DND-41 (cell line): ENCODE data around the gene AGO4.

Experiments
- ATAC-seq: fragments of 200-7000 bp; cut with Tn5 transposase; 3 replicates; pipeline ENCODE4 v1.9.1; 2021; ENCODE audit warnings: low read depth; ENCODE audit not compliant: insufficient read depth
- DNase-seq: peaks from one replicate; pipeline ENCODE4 v3.0.0-alpha.2; 2020
- H2AFZ ChIP-seq: 2 replicates; pipeline ENCODE4 v1.6.0; 2012; ENCODE audit warnings: low read depth, low read length
- H3K27ac ChIP-seq: 2 replicates; pipeline ENCODE4 v1.5.1; 2012; ENCODE audit warnings: low read length, inconsistent platforms
- H3K27me3 ChIP-seq: fragments of 200-600 bp; sonication (generic); 2 replicates; pipeline ENCODE4 v1.6.0; 2012; ENCODE audit warnings: low read length, mild to moderate bottlenecking, inconsistent platforms; ENCODE audit not compliant: insufficient read depth, poor library complexity
- H3K36me3 ChIP-seq: 2 replicates; pipeline ENCODE4 v1.5.1; 2012; ENCODE audit warnings: low read length, inconsistent platforms; ENCODE audit not compliant: insufficient read depth
- H3K4me1 ChIP-seq: 2 replicates; pipeline ENCODE4 v1.5.1; 2012; ENCODE audit warnings: mild to moderate bottlenecking, low read length; ENCODE audit not compliant: insufficient read depth
- H3K4me2 ChIP-seq: 2 replicates; pipeline ENCODE4 v1.6.0; 2012; ENCODE audit warnings: mild to moderate bottlenecking, moderate library complexity, low read length, inconsistent platforms; ENCODE audit not compliant: insufficient read depth
- H3K4me3 ChIP-seq, 2 experiments: fragments of 200-600 bp in 1 of 2; shearing (Covaris generic) in 1 of 2; 2 replicates each; pipeline ENCODE4 v1.5.1; 2012 to 2016; ENCODE audit warnings: inconsistent platforms in 2 of 2, low read length in 2 of 2, mild to moderate bottlenecking in 2 of 2, low read depth in 1 of 2, moderate library complexity in 1 of 2
- H3K79me2 ChIP-seq: 2 replicates; pipeline ENCODE4 v1.6.0; 2012; ENCODE audit warnings: low read length, inconsistent platforms; ENCODE audit not compliant: insufficient read depth
- H3K9ac ChIP-seq: 2 replicates; pipeline ENCODE4 v1.6.0; 2012; ENCODE audit warnings: low read depth, mild to moderate bottlenecking, inconsistent platforms, low read length, moderate library complexity
- H3K9me3 ChIP-seq: 2 replicates; pipeline ENCODE4 v1.5.1; 2012; ENCODE audit warnings: low read length, moderate library complexity, mild to moderate bottlenecking, inconsistent platforms; ENCODE audit not compliant: insufficient read depth, severe bottlenecking
- H4K20me1 ChIP-seq: 2 replicates; pipeline ENCODE4 v1.6.0; 2012; ENCODE audit warnings: low read length; ENCODE audit not compliant: insufficient read depth
- CTCF ChIP-seq: IDR thresholded peaks from 2 replicates; pipeline ENCODE4 v1.5.1; 2012; ENCODE audit warnings: borderline replicate concordance, low read length, moderate library complexity, mild to moderate bottlenecking; ENCODE audit not compliant: poor library complexity, severe bottlenecking; ENCODE audit errors: extremely low read depth
- EZH2 ChIP-seq: IDR thresholded peaks from 3 replicates; pipeline ENCODE4 v1.6.1; 2012; ENCODE audit warnings: borderline replicate concordance, low read depth, mild to moderate bottlenecking, moderate library complexity, low read length, inconsistent platforms; ENCODE audit not compliant: severe bottlenecking

Gene AGO4

DNA sequence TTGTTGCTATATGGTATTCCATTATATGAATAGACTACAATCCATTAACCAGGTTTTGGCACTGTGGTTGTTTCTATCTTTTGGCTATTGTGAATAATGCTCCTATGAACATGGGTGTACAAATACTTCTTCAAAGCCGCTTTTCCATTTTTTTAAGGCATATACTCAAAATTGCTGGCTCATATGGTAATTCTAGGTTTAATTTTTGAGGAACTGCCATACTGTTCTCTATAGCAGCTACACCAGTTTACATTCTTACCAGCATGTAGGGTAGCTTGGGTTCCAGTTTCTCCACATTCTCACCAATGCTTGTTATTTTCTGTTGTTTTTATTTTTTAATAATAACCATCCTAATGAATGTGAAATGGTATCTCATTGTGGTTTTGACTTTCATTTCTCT is 55.3 kb downstream of the AGO4 start:
- Histone ChIP-seq H3K27me3 (no peaks in the 10 kb centered on the region), H3K79me2 (no peaks in the 10 kb centered on the region), H3K9ac (no peak overlapping the region), H3K4me2 (no peak overlapping the region), H3K36me3 (no peaks in the 10 kb centered on the region), H3K27ac (no peak overlapping the region), H3K4me3 (no peak overlapping the region), H4K20me1 (no peaks in the 10 kb centered on the region), H3K4me1 (no peaks in the 10 kb centered on the region), H3K9me3 (no peaks in the 10 kb centered on the region), H2AFZ (no peak overlapping the region)
- no peak for DNase-seq
- TF ChIP-seq EZH2 (no peak), CTCF (no peak)
- no peak for ATAC-seq

DNA sequence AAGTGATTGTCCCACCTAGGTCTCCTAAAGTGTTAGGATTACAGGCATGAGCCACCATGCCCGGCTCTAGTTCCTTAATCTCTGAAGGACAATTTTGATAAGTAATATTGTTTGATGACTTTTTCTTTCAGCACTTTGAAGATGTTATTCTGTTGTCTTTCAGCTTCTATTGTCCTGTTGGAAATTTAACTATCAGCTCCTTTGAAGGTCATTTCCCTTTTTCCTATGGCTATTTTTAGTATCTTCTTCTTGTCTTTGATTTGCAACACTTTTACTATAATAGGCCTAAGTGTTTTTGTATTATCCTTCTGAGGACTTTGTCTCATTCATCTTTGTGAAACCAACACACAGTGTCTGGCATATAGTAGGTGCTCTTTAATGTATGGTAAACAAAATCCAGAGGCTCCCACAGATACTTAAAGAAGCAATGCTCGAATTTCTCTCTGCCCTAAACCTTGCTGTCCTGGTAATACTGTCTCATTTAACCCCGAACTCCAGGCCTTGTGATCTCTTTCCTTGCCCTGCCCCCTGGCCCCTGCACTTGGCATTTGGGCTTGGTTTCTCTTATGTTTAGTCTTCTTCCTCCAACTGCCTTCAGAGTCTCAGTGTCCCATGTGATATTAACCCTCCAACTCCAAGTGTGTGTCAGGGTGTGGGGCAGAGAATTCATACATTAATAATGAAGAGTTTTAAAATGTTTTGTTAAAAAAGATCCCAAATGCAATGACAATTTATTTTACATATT is 56.2 kb downstream of the AGO4 start:
- ATAC-seq: no peak
- Histone ChIP-seq H3K4me2 (no peak overlapping the region), H2AFZ (no peak overlapping the region), H3K4me3 (no peak overlapping the region), H3K4me1 (no peaks in the 10 kb centered on the region), H3K36me3 (no peaks in the 10 kb centered on the region), H3K9ac (no peak overlapping the region), H3K27me3 (no peaks in the 10 kb centered on the region), H3K9me3 (no peaks in the 10 kb centered on the region), H4K20me1 (no peaks in the 10 kb centered on the region), H3K27ac (no peak overlapping the region), H3K79me2 (no peaks in the 10 kb centered on the region)
- TF ChIP-seq CTCF (no peak), EZH2 (no peak)
- no peak for DNase-seq

GRCh38 chr1:35864813-35865212 is 57.0 kb downstream of the AGO4 start:
- H3K9ac ChIP-seq: no peak overlapping the region
- no peak for DNase-seq
- no peak overlapping the region for H3K27ac ChIP-seq
- no peak overlapping the region for H3K4me3 ChIP-seq
- TF ChIP-seq CTCF (no peak), EZH2 (no peak)
- no peaks in the 10 kb centered on the region for H4K20me1 ChIP-seq
- H3K4me1 ChIP-seq: no peaks in the 10 kb centered on the region
- no peaks in the 10 kb centered on the region for H3K79me2 ChIP-seq
- no peaks in the 10 kb centered on the region for H3K36me3 ChIP-seq
- H2AFZ ChIP-seq: no peak overlapping the region
- H3K27me3 ChIP-seq: no peaks in the 10 kb centered on the region
- H3K4me2 ChIP-seq: no peak overlapping the region
- ATAC-seq: no peak
- no peaks in the 10 kb centered on the region for H3K9me3 ChIP-seq
